Measurements from ENCODE around the gene YWHAQ. TPM values are rescaled to one million over a fixed set of nuclear protein-coding genes. Genes with fewer than 3 reads are reported as not detected.

The YWHAQ gene
- total RNA-seq, 1 donor from 2014 or later = 191 TPM

DNA sequence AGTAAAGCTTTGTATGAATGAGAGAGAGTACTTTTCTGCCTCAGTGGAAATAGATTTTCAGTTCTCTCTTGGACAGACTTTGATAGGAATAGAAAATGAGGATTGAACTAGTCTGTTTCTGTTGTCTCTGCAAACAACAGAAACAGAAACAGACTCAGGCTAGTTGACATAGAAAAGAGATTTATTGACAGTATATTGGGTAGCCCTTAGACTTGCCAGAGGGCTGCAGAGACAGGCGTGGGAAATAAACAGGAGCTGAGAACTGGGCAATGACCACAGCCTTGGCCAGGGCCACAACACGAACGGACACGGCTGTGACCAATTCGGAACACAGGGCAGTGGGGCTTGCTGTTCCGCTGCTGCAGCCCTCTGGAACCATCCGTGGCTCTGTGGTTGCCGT lies 30.5 kb upstream of the YWHAQ start:
- intact Hi-C loops (cut with DNase I) = no loop called here
- TF ChIP-seq, protein P1, sequence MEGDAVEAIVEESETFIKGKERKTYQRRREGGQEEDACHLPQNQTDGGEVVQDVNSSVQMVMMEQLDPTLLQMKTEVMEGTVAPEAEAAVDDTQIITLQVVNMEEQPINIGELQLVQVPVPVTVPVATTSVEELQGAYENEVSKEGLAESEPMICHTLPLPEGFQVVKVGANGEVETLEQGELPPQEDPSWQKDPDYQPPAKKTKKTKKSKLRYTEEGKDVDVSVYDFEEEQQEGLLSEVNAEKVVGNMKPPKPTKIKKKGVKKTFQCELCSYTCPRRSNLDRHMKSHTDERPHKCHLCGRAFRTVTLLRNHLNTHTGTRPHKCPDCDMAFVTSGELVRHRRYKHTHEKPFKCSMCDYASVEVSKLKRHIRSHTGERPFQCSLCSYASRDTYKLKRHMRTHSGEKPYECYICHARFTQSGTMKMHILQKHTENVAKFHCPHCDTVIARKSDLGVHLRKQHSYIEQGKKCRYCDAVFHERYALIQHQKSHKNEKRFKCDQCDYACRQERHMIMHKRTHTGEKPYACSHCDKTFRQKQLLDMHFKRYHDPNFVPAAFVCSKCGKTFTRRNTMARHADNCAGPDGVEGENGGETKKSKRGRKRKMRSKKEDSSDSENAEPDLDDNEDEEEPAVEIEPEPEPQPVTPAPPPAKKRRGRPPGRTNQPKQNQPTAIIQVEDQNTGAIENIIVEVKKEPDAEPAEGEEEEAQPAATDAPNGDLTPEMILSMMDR (IDR thresholded peaks at IDR 0.05) = no peak
- no peaks in the 10 kb centered on the region for H3K4me1 ChIP-seq
- no peaks in the 10 kb centered on the region for H3K9me3 ChIP-seq
- peak; percentile 21 for ATAC-seq
- no peak for DNase-seq
- H3K36me3 ChIP-seq = no peaks in the 10 kb centered on the region
- H3K27me3 ChIP-seq = no peaks in the 10 kb centered on the region
- H3K27ac ChIP-seq = no peak overlapping the region
- no peak overlapping the region for H3K4me3 ChIP-seq

DNA sequence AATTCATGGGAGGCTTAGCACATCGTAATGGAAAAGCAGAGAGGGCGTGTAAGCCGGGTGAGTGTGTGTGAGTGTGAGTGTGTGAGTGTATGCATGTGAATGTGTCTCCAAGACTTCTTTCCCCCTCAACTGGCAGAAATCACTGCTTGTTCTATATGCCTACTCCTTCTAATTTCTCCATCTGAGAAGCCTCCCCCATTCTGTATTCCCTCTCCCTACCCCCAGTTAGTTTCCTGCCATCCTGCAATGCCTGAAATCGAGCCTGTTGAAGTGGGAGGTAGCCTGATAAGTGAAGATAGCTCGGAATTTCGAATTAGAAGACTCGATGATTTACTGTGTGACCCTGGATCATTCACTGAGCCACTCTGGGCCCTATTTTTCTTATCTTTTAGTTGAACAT lies 30.0 kb upstream of the YWHAQ start:
- Histone ChIP-seq H3K9me3 (no peaks in the 10 kb centered on the region), H3K36me3 (no peaks in the 10 kb centered on the region), H3K27me3 (no peaks in the 10 kb centered on the region), H3K4me1 (no peaks in the 10 kb centered on the region), H3K27ac (no peak overlapping the region), H3K4me3 (no peak overlapping the region)
- intact Hi-C loops (cut with DNase I) = no loop called here
- ATAC-seq (no peak), DNase-seq (no peak)
- TF ChIP-seq, protein P1 (IDR thresholded peaks at IDR 0.05) = no peak

DNA sequence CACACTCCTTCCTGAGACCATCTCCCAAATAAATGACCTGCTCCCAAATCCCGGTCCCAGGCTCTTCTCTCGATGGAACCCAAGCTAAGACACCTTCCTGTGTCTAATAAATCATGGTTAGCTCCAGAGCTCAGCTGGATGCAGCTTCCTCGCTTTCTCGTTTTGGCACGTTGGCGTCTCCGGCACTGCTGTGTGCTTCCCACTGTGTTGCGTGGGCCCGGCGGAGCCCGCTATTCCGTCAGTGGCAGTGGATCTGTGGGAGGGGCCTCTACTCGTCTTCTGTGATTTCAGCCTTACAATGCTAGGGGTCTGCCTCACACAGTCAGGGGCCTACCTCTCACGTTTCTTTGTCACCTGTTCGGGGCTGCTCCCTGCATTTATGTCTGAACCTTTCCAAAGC lies 29.4 kb upstream of the YWHAQ start:
- no peak for ATAC-seq
- Histone ChIP-seq H3K4me3 (no peak overlapping the region), H3K9me3 (no peaks in the 10 kb centered on the region), H3K4me1 (no peaks in the 10 kb centered on the region), H3K36me3 (no peaks in the 10 kb centered on the region), H3K27ac (no peak overlapping the region), H3K27me3 (no peaks in the 10 kb centered on the region)
- TF ChIP-seq, protein P1 (IDR thresholded peaks at IDR 0.05) = no peak
- intact Hi-C loops (cut with DNase I) = no loop called here
- DNase-seq = no peak

DNA sequence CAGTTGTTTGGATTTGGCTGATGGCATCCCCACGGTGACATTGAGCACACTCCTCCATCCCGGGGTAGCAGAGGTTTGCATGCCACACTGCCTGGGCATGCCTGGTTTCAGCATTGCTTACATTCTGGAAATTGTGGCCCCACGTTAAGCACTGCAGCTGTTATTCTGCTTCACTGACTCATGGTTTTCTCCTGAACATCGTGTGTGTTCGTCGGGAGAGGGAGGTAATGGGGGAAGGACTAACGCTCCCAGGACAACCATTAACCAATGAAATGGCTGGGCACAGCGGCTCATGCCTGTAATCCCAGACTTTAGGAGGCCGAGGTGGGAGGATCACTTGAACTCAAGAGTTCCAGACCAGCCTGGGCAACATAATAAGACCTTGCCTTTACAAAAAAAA lies 28.2 kb upstream of the YWHAQ start:
- no peaks in the 10 kb centered on the region for H3K9me3 ChIP-seq
- H3K27me3 ChIP-seq = no peaks in the 10 kb centered on the region
- no peak for DNase-seq

DNA sequence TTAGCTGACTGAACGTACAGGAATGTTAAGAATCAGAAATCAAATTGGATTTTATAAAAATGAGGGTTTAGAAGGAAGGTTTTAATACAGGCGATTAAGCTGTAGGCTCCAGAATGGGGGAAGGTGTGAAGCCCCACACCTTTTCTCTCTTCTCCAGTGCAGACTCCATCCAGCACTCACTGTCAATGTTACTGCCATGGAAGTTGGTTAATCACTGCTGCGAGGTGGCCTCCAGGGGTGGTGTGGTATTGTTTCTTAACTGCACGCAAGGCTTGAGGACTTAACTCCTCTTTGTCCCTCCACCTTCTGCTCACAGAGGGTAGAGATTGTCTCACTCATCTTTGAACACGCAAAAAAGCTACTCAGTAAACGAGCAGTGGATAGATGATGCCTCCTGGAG lies 26.9 kb upstream of the YWHAQ start:
- TF ChIP-seq, protein P1 (IDR thresholded peaks at IDR 0.05) = no peak
- Histone ChIP-seq H3K9me3 (no peaks in the 10 kb centered on the region), H3K36me3 (no peaks in the 10 kb centered on the region), H3K27me3 (no peaks in the 10 kb centered on the region), H3K4me3 (no peak overlapping the region), H3K27ac (no peak overlapping the region), H3K4me1 (no peaks in the 10 kb centered on the region)
- intact Hi-C loops (cut with DNase I) = no loop called here
- DNase-seq (no peak), ATAC-seq (no peak)

More for the DNA sequence above, 28.2 kb upstream of the YWHAQ start:
- no peak for ATAC-seq
- TF ChIP-seq, protein P1 (IDR thresholded peaks at IDR 0.05) = no peak
- no peaks in the 10 kb centered on the region for H3K4me1 ChIP-seq
- intact Hi-C loops (cut with DNase I) = no loop called here
- H3K27ac ChIP-seq = no peak overlapping the region
- H3K36me3 ChIP-seq = no peaks in the 10 kb centered on the region
- H3K4me3 ChIP-seq = no peak overlapping the region

DNA sequence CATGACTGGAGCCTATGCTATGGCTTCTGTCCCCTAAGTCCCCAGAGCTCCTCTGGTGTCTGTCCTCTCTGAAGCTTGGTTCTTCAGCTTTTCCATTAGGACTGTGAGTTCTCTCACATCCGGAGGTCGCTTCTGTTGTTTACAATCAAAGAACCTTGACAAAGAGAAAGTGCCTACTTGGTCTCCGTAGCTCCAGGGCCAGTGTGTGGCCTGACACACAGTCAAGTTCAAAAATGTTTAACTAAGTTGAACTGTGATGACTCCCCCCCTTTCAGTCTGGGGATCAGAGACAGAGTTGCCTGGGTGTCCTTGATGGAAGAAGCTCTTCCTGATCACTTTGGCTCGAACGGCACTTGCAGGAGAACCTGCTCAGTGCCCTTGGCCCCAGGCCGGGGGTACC lies 26.3 kb upstream of the YWHAQ start:
- Histone ChIP-seq H3K9me3 (no peaks in the 10 kb centered on the region), H3K27ac (no peak overlapping the region), H3K4me1 (no peaks in the 10 kb centered on the region), H3K4me3 (no peak overlapping the region), H3K36me3 (no peaks in the 10 kb centered on the region), H3K27me3 (no peaks in the 10 kb centered on the region)
- DNase-seq (no peak), ATAC-seq (no peak)
- TF ChIP-seq, protein P1 (IDR thresholded peaks at IDR 0.05) = no peak
- intact Hi-C loops (cut with DNase I) = no loop called here

Data from upper lobe of right lung (tissue), 1 donor.